Progenitor cell of endocrine pancreas (in vitro differentiated cells): ENCODE results near the gene SLC9A9. TPM values are rescaled to one million over a fixed set of nuclear protein-coding genes. Genes with fewer than 3 reads are reported as not detected.

Experiments
- DNase-seq: peaks from one replicate; pipeline ENCODE4 v3.0.0; 2021; ENCODE audit warnings: low spot score; ENCODE audit not compliant: unreplicated experiment
- H3K27ac Mint-ChIP-seq: 2 replicates; pipeline ENCODE4 v1.8.0; 2021; ENCODE audit warnings: mild to moderate bottlenecking, moderate library complexity, mixed read lengths
- H3K27me3 Mint-ChIP-seq: 2 replicates; pipeline ENCODE4 v1.8.0; 2021; ENCODE audit warnings: mixed read lengths
- H3K36me3 Mint-ChIP-seq: 2 replicates; pipeline ENCODE4 v1.8.0; 2022; ENCODE audit warnings: mixed read lengths; ENCODE audit not compliant: insufficient read depth
- H3K4me1 Mint-ChIP-seq: 2 replicates; pipeline ENCODE4 v1.8.0; 2021; ENCODE audit warnings: low read depth, mixed read lengths
- H3K4me3 Mint-ChIP-seq: 2 replicates; pipeline ENCODE4 v1.8.0; 2021; ENCODE audit warnings: low read depth, mild to moderate bottlenecking, moderate library complexity, mixed read lengths
- H3K9me3 Mint-ChIP-seq: 2 replicates; pipeline ENCODE4 v1.8.0; 2021; ENCODE audit warnings: low read depth, mixed read lengths
- CTCF ChIP-seq: fragments of 200-600 bp; sonication (generic); IDR thresholded peaks from one replicate; pipeline ENCODE4 v1.5.0; 2021; ENCODE audit warnings: antibody characterized with exemption, mild to moderate bottlenecking; ENCODE audit not compliant: unreplicated experiment
- total RNA-seq: library from RNA; stranded (reverse); gene quantifications from 2 replicates; pipeline ENCODE4 v1.2.1, GENCODE V29; 2021

SLC9A9 gene
- total RNA-seq, 1 donor from 2014 or later: 0.17 TPM

- H3K4me1 Mint-ChIP-seq: no peaks in the 10 kb centered on the region
- peaks cover 3% of the 10 kb centered on the region for H3K27me3 Mint-ChIP-seq
- no peak overlapping the region for H3K4me3 Mint-ChIP-seq
- H3K9me3 Mint-ChIP-seq: peaks cover 4% of the 10 kb centered on the region
- no peak for DNase-seq
- TF ChIP-seq CTCF: no peak
- no peaks in the 10 kb centered on the region for H3K36me3 Mint-ChIP-seq
- H3K27ac Mint-ChIP-seq: no peak overlapping the region
Measured at GRCh38 chr3:143375698-143376097, 472.6 kb downstream of the SLC9A9 start.

- Mint-ChIP-seq H3K36me3 (no peaks in the 10 kb centered on the region), H3K9me3 (no peaks in the 10 kb centered on the region), H3K4me1 (no peaks in the 10 kb centered on the region), H3K27ac (no peak overlapping the region), H3K4me3 (no peak overlapping the region), H3K27me3 (peaks cover 4% of the 10 kb centered on the region)
- DNase-seq: no peak
- no peak for TF ChIP-seq CTCF
Measured at GRCh38 chr3:143367171-143367570, 481.1 kb downstream of the SLC9A9 start.

GRCh38 chr3:143366672-143367071 lies 481.6 kb downstream of the SLC9A9 start:
- H3K36me3 Mint-ChIP-seq: no peaks in the 10 kb centered on the region
- TF ChIP-seq CTCF: no peak
- DNase-seq: no peak
- H3K9me3 Mint-ChIP-seq: no peaks in the 10 kb centered on the region
- peaks cover 4% of the 10 kb centered on the region for H3K27me3 Mint-ChIP-seq
- no peaks in the 10 kb centered on the region for H3K4me1 Mint-ChIP-seq
- H3K27ac Mint-ChIP-seq: no peak overlapping the region
- no peak overlapping the region for H3K4me3 Mint-ChIP-seq

GRCh38 chr3:143363949-143364348 lies 484.3 kb downstream of the SLC9A9 start:
- no peak overlapping the region for H3K4me3 Mint-ChIP-seq
- TF ChIP-seq CTCF: no peak
- peaks cover 4% of the 10 kb centered on the region for H3K27me3 Mint-ChIP-seq
- no peaks in the 10 kb centered on the region for H3K9me3 Mint-ChIP-seq
- H3K4me1 Mint-ChIP-seq: peaks cover 11% of the 10 kb centered on the region
- H3K36me3 Mint-ChIP-seq: no peaks in the 10 kb centered on the region
- DNase-seq: no peak
- H3K27ac Mint-ChIP-seq: no peak overlapping the region

- DNase-seq: no peak
- no peak for TF ChIP-seq CTCF
- H3K4me3 Mint-ChIP-seq: no peak overlapping the region
- no peak overlapping the region for H3K27ac Mint-ChIP-seq
- peaks cover 4% of the 10 kb centered on the region for H3K27me3 Mint-ChIP-seq
- no peaks in the 10 kb centered on the region for H3K36me3 Mint-ChIP-seq
- peaks cover 15% of the 10 kb centered on the region for H3K4me1 Mint-ChIP-seq
- no peaks in the 10 kb centered on the region for H3K9me3 Mint-ChIP-seq
Measured at GRCh38 chr3:143363276-143363675, 485.0 kb downstream of the SLC9A9 start.
